ENCODE data around the gene STX8. TPM values are rescaled to one million over a fixed set of nuclear protein-coding genes. Genes with fewer than 3 reads are reported as not detected.
"Not testable (repeated sequence)": the region's sequence is repeated elsewhere in the genome, so short reads cannot be mapped to it uniquely, and the experiment has no call there.

STX8 gene
- total RNA-seq, 1 donor from 2014 or later = 76.4 TPM

GRCh38 chr17:9512323-9513168 lies 63.1 kb downstream of the STX8 start:
- intact Hi-C loops (cut with micrococcal nuclease) = no loop called here

GRCh38 chr17:9509236-9509816 lies 66.3 kb downstream of the STX8 start:
- intact Hi-C loops (cut with micrococcal nuclease) = no loop called here

- intact Hi-C loops (cut with micrococcal nuclease) = no loop called here
Measured at GRCh38 chr17:9499041-9499440, 76.6 kb downstream of the STX8 start.

- intact Hi-C loops (cut with micrococcal nuclease) = no loop called here
Measured at GRCh38 chr17:9498490-9498889, 77.1 kb downstream of the STX8 start.

- intact Hi-C loops (cut with micrococcal nuclease) = no loop called here
Measured at GRCh38 chr17:9488556-9488955, 87.1 kb downstream of the STX8 start.

GRCh38 chr17:9487406-9487805 lies 88.2 kb downstream of the STX8 start:
- intact Hi-C loops (cut with micrococcal nuclease) = no loop called here

GRCh38 chr17:9484789-9485188 lies 90.8 kb downstream of the STX8 start:
- intact Hi-C loops (cut with micrococcal nuclease) = no loop called here

- intact Hi-C loops (cut with micrococcal nuclease) = no loop called here
Measured at GRCh38 chr17:9479964-9480363, 95.7 kb downstream of the STX8 start.

- intact Hi-C loops (cut with micrococcal nuclease) = no loop called here
Measured at GRCh38 chr17:9478889-9479288, 96.7 kb downstream of the STX8 start.

- intact Hi-C loops (cut with micrococcal nuclease) = no loop called here
Measured at GRCh38 chr17:9475101-9475658, 100.4 kb downstream of the STX8 start.

- intact Hi-C loops (cut with micrococcal nuclease) = no loop called here
Measured at GRCh38 chr17:9473711-9474110, 101.9 kb downstream of the STX8 start.

- intact Hi-C loops (cut with micrococcal nuclease) = no loop called here
Measured at GRCh38 chr17:9472541-9472940, 103.1 kb downstream of the STX8 start.

- intact Hi-C loops (cut with micrococcal nuclease) = no loop called here
Measured at GRCh38 chr17:9472094-9472493, 103.5 kb downstream of the STX8 start.

GRCh38 chr17:9470171-9470570 lies 105.4 kb downstream of the STX8 start:
- intact Hi-C loops (cut with micrococcal nuclease) = no loop called here

GRCh38 chr17:9468937-9469336 lies 106.7 kb downstream of the STX8 start:
- intact Hi-C loops (cut with micrococcal nuclease) = no loop called here

- intact Hi-C loops (cut with micrococcal nuclease) = no loop called here
Measured at GRCh38 chr17:9468532-9468931, 107.1 kb downstream of the STX8 start.

GRCh38 chr17:9467518-9467917 lies 108.1 kb downstream of the STX8 start:
- intact Hi-C loops (cut with micrococcal nuclease) = no loop called here

- intact Hi-C loops (cut with micrococcal nuclease) = no loop called here
Measured at GRCh38 chr17:9465210-9465921, 110.3 kb downstream of the STX8 start.

- intact Hi-C loops (cut with micrococcal nuclease) = no loop called here
Measured at GRCh38 chr17:9457005-9457404, 118.6 kb downstream of the STX8 start.

- intact Hi-C loops (cut with micrococcal nuclease) = no loop called here
Measured at GRCh38 chr17:9456330-9456729, 119.3 kb downstream of the STX8 start.

- intact Hi-C loops (cut with micrococcal nuclease) = no loop called here
Measured at GRCh38 chr17:9451934-9452333, 123.7 kb downstream of the STX8 start.

- intact Hi-C loops (cut with micrococcal nuclease) = not testable (repeated sequence)
Measured at GRCh38 chr17:9447298-9447697, 128.3 kb downstream of the STX8 start.
